Stomach (tissue), 9 donors: ENCODE results near the gene TJP1. TPM values are rescaled to one million over a fixed set of nuclear protein-coding genes. Genes with fewer than 3 reads are reported as not detected.
"Not testable (repeated sequence)": the region's sequence is repeated elsewhere in the genome, so short reads cannot be mapped to it uniquely, and the experiment has no call there.

Experiments
- DNase-seq, 2 donors: peaks; one replicate each; pipeline versions ENCODE4 v3.0.0 to v3.0.0-alpha.2; 2013 to 2019
- H3K27ac ChIP-seq, 5 donors: fragments of 200-600 bp in 4 of 5; sonication (generic) in 4 of 5; one replicate each; pipeline ENCODE4 v1.5.1; 2013 to 2019; ENCODE audit warnings: mild to moderate bottlenecking in 1 of 5, moderate library complexity in 1 of 5
- H3K27me3 ChIP-seq, 3 donors: fragments of 200-600 bp; sonication (generic); one replicate each; pipeline ENCODE4 v1.5.1; 2017 to 2019; ENCODE audit warnings: mixed run types in 1 of 3
- H3K36me3 ChIP-seq, 4 donors: fragments of 200-600 bp; sonication (generic); 1 replicate in 3 of 4; 2 replicates in 1 of 4; pipeline ENCODE4 v1.5.1; 2016 to 2019
- H3K4me1 ChIP-seq, 4 donors: fragments of 200-600 bp; sonication (generic); one replicate each; pipeline ENCODE4 v1.5.1; 2016 to 2019
- H3K4me3 ChIP-seq, 4 donors: fragments of 200-600 bp; sonication (generic) in 3 of 4; one replicate each; pipeline ENCODE4 v1.5.1; 2016 to 2019; ENCODE audit warnings: mild to moderate bottlenecking in 1 of 4
- H3K9me3 ChIP-seq, 4 donors: fragments of 200-600 bp; sonication (generic); one replicate each; pipeline ENCODE4 v1.5.1; 2016 to 2019
- CTCF ChIP-seq, 7 experiments: fragments of 450-650 bp in 4 of 7; fragments of 200-600 bp in 3 of 7; sonication (generic) in 3 of 7; IDR thresholded peaks; one replicate each; pipeline ENCODE4 v1.5.1; 2016 to 2019; ENCODE audit warnings: antibody characterized with exemption in 7 of 7, control low read depth in 2 of 7, mild to moderate bottlenecking in 1 of 7
- EP300 ChIP-seq: sonication (generic); formaldehyde crosslinking; IDR thresholded peaks from one replicate; pipeline ENCODE4 v1.6.1; 2017; ENCODE audit warnings: antibody characterized with exemption
- POLR2A ChIP-seq, 4 donors: fragments of 450-650 bp; IDR thresholded peaks; one replicate each; pipeline ENCODE4 v1.6.1; 2016; ENCODE audit warnings: antibody characterized with exemption in 4 of 4, control low read depth in 2 of 4, mild to moderate bottlenecking in 1 of 4, moderate library complexity in 1 of 4
- POLR2AphosphoS5 ChIP-seq, 3 donors: sonication (generic); formaldehyde crosslinking; IDR thresholded peaks; one replicate each; pipeline ENCODE4 v1.6.1; 2016; ENCODE audit warnings: antibody characterized with exemption in 3 of 3
- WGBS, 5 donors: extraction: QIAGEN DNeasy Blood & Tissue Kit in 3 of 5; methylation state at CpG; one replicate each; pipeline versions ENCODE4 v1.1.5 to v1.1.7; 2013 to 2018; 5-methylcytosine and 5-hydroxymethylcytosine counted together
- intact Hi-C: fragments of 100-400 bp; cut with DNase I; formaldehyde crosslinking; loops from one replicate; pipeline ENCODE4 v1.15.1; 2023; ENCODE audit warnings: low total_unique reads
- polyA plus RNA-seq, 3 donors: library from polyadenylated mRNA; stranded (reverse); fragments of 200-250 nt; gene quantifications; one replicate each; pipeline ENCODE4 v1.2.3, GENCODE V29; 2013
- total RNA-seq, 5 donors: library from RNA; depleted of rRNA; stranded (reverse); fragments of >200 nt; gene quantifications; one replicate each; pipeline versions ENCODE4 v1.1.0 to v1.2.3, GENCODE V29; 2014 to 2016
- donor health status: healthy with polysubstance abuse.
- donor health status: Bipolar disorder and iron deficiency.
- donor health status: healthy.

The TJP1 gene
- total and polyA plus RNA-seq, 8 donors, result 12.3 to 167 (median 70.7) TPM

- WGBS, 5 donors, result 79 to 84% (median 83%) methylated on average over 12 of the region's 12 CpGs
- Histone ChIP-seq H3K27me3 (no peaks in the 10 kb centered on the region), H3K9me3 (no peaks in the 10 kb centered on the region), H3K27ac (no peak overlapping the region), H3K36me3 (peaks cover 22 to 45% (median 39%) of the 10 kb centered on the region in 4 donors), H3K4me3 (no peak overlapping the region), H3K4me1 (no peaks in the 10 kb centered on the region)
- TF ChIP-seq CTCF (IDR thresholded peaks at IDR 0.05) (no peak), POLR2AphosphoS5 (IDR thresholded peaks at IDR 0.05) (peak in 1 of 3 donors; percentile 66)
- intact Hi-C loops, result no loop called here
- DNase-seq, result peak in 1 of 2 donors; percentile 35
Measured at GRCh38 chr15:29698030-29698701, 124.1 kb downstream of the TJP1 start.

DNA sequence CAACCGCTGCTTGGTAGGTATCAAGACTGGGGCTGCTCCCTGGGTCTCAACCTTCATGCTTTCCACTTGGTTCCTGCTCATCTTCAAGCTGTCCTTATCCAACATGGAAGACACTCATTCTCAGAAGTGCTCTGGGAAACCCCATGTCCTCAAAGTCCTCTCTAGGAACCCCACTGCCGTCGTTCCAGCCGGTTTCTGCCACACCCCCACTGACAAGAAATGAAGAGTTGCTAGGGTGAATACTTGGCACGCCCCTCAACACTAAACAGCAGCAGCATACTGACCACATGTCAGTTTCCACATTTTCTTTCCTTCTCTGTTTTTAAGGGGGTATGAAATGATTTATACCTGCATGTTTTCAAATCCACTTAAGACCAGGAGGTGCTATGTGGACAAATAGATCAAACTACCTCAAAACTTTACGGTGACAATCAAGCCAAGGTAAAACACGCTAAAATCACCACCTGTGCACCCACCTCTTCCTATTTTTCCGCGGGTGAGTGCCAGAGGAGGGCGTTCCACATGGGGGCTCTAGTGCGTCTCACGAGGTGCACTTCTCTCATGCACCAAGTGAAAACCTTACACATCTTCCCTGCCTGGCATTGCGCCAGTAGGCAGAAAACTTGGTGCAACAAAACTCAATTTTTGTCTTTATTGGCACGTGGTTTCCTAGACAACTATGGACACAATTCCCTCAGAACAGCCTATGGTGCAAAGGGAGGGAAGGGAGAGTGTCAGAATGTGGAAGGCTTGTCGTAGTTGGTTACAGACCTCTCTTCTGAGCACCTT, 125.1 kb downstream of the TJP1 start:
- WGBS, 5 donors, result 84 to 88% (median 86%) methylated on average over 15 of the region's 15 CpGs
- Histone ChIP-seq H3K27ac (no peak overlapping the region), H3K27me3 (no peaks in the 10 kb centered on the region), H3K36me3 (peaks cover 17 to 35% (median 29%) of the 10 kb centered on the region in 4 donors), H3K4me3 (no peak overlapping the region), H3K9me3 (no peaks in the 10 kb centered on the region), H3K4me1 (no peaks in the 10 kb centered on the region)
- no peak for TF ChIP-seq POLR2A (IDR thresholded peaks at IDR 0.05)
- TF ChIP-seq POLR2AphosphoS5 (IDR thresholded peaks at IDR 0.05), result no peak
- TF ChIP-seq EP300, result no peak
- no peak for TF ChIP-seq CTCF (IDR thresholded peaks at IDR 0.05)
- no peak for DNase-seq
- intact Hi-C loops, result no loop called here

DNA sequence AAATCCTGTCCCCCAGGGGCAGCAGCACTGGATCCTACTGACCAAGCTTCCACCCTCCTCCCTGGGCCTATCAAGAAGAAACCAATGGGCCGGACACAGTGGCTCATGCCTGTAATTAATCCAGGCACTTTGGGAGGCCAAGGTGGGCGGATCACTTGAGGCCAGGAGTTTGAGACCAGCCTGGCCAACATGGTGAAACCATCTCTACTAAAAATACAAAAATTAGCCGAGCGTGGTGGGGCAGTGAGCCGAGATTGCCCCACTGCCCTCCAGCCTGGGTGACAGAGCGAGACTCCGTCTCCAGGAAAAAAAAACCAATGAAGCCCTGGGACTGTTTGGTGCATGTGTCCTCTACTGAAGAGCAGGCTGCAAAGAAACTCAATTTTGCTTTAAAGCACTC, 125.8 kb downstream of the TJP1 start:
- DNase-seq, H3K4me1 ChIP-seq, H3K9me3 ChIP-seq, H3K27ac ChIP-seq, H3K4me3 ChIP-seq, intact Hi-C loops, H3K27me3 ChIP-seq: not testable (repeated sequence)
- H3K36me3 ChIP-seq, result peaks cover 14 to 29% (median 22%) of the 10 kb centered on the region in 4 donors
- WGBS, 5 donors, result 90 to 99% (median 95%) methylated on average over 7 of the region's 7 CpGs

- no peak overlapping the region for H3K4me3 ChIP-seq
- TF ChIP-seq EP300 (no peak), POLR2A (IDR thresholded peaks at IDR 0.05) (no peak), POLR2AphosphoS5 (IDR thresholded peaks at IDR 0.05) (no peak), CTCF (IDR thresholded peaks at IDR 0.05) (no peak)
- no peaks in the 10 kb centered on the region for H3K27me3 ChIP-seq
- WGBS, 5 donors, result 81 to 87% (median 86%) methylated on average over 7 of the region's 7 CpGs
- H3K4me1 ChIP-seq, result peaks cover 0 to 10% (median 3%) of the 10 kb centered on the region in 4 donors
- H3K36me3 ChIP-seq, result peaks cover 5 to 21% (median 14%) of the 10 kb centered on the region in 4 donors
- no peak for DNase-seq
- intact Hi-C loops, result no loop called here
- no peak overlapping the region for H3K27ac ChIP-seq
- H3K9me3 ChIP-seq, result no peaks in the 10 kb centered on the region
Measured at GRCh38 chr15:29695489-29696167, 126.6 kb downstream of the TJP1 start.
